DOHH2 (cell line): ENCODE measurements around the gene EPHA3.

Source experiments
- CTCF ChIP-seq: fragments of 200-600 bp; sonication (generic); IDR thresholded peaks from one replicate; pipeline ENCODE4 v1.5.1; 2014; ENCODE audit warnings: antibody characterized with exemption, mild to moderate bottlenecking, low read depth, low read length; ENCODE audit not compliant: poor library complexity, severe bottlenecking
- EZH2phosphoT487 ChIP-seq: fragments of 200-600 bp; sonication (generic); IDR thresholded peaks from 2 replicates; pipeline ENCODE4 v1.6.1; 2017; ENCODE audit warnings: borderline replicate concordance, mild to moderate bottlenecking, antibody characterized with exemption, low read length, moderate library complexity, mixed read lengths

GRCh38 chr3:89474333-89475130 lies 367.1 kb downstream of the EPHA3 start:
- TF ChIP-seq CTCF (no peak), EZH2phosphoT487 (no peak)
